Measurements from ENCODE around the gene NHSL2. TPM values are rescaled to one million over a fixed set of nuclear protein-coding genes. Genes with fewer than 3 reads are reported as not detected.

Gene NHSL2
- total RNA-seq, 1 experiment from 2014 or later, result 0.58 TPM

- no TSS peak for BruUV-seq (replicated peaks)
- H3K36me3 ChIP-seq (ENCODE audit: insufficient read depth, low read length, poor library complexity, severe bottlenecking), result no peaks in the 10 kb centered on the region
- no peaks in the 10 kb centered on the region for H3K4me1 ChIP-seq (ENCODE audit: insufficient read depth, low read length, poor library complexity, severe bottlenecking)
- no peak overlapping the region for H3K4me3 ChIP-seq (ENCODE audit: low read depth, low read length, poor library complexity, severe bottlenecking)
- ChIA-PET POLR2A (ENCODE audit: low non-redundant PET) (no interaction called here), CTCF (no interaction called here)
- H3K27ac ChIP-seq (ENCODE audit: low read depth, low read length, poor library complexity, severe bottlenecking), result no peak overlapping the region
- intact Hi-C loops (cut with micrococcal nuclease; ENCODE audit: unreplicated experiment), result no loop called here
- H3K27me3 ChIP-seq (replicated peaks; ENCODE audit: insufficient read depth, low read depth, low read length, poor library complexity), result no peaks in the 10 kb centered on the region
- TF ChIP-seq CTCF (conservative IDR thresholded peaks at IDR 0.05; ENCODE audit: low read depth, low read length) (no peak), EZH2 (IDR thresholded peaks at IDR 0.05; ENCODE audit: borderline replicate concordance, low read depth, low read length, poor library complexity, severe bottlenecking) (no peak)
- DNase-seq (ENCODE audit: low spot score), result no peak
- no peaks in the 10 kb centered on the region for H3K9me3 ChIP-seq (ENCODE audit: low read depth, low read length, poor library complexity, severe bottlenecking)
Measured at GRCh38 chrX:72038016-72038415, 127.4 kb downstream of the NHSL2 start.

GRCh38 chrX:72038868-72039267 is 128.2 kb downstream of the NHSL2 start:
- no peaks in the 10 kb centered on the region for H3K9me3 ChIP-seq (ENCODE audit: low read depth, low read length, poor library complexity, severe bottlenecking)
- H3K4me1 ChIP-seq (ENCODE audit: insufficient read depth, low read length, poor library complexity, severe bottlenecking), result no peaks in the 10 kb centered on the region
- TF ChIP-seq CTCF (conservative IDR thresholded peaks at IDR 0.05; ENCODE audit: low read depth, low read length) (no peak), EZH2 (IDR thresholded peaks at IDR 0.05; ENCODE audit: borderline replicate concordance, low read depth, low read length, poor library complexity, severe bottlenecking) (no peak)
- no peaks in the 10 kb centered on the region for H3K36me3 ChIP-seq (ENCODE audit: insufficient read depth, low read length, poor library complexity, severe bottlenecking)
- no peaks in the 10 kb centered on the region for H3K27me3 ChIP-seq (replicated peaks; ENCODE audit: insufficient read depth, low read depth, low read length, poor library complexity)
- no peak for DNase-seq (ENCODE audit: low spot score)
- CTCF ChIA-PET, result no interaction called here
- no peak overlapping the region for H3K27ac ChIP-seq (ENCODE audit: low read depth, low read length, poor library complexity, severe bottlenecking)
- H3K4me3 ChIP-seq (ENCODE audit: low read depth, low read length, poor library complexity, severe bottlenecking), result no peak overlapping the region
- intact Hi-C loops (cut with micrococcal nuclease; ENCODE audit: unreplicated experiment), result no loop called here
- POLR2A ChIA-PET (ENCODE audit: low non-redundant PET), result no interaction called here
- BruUV-seq (replicated peaks), result no TSS peak

- no peaks in the 10 kb centered on the region for H3K9me3 ChIP-seq (ENCODE audit: low read depth, low read length, poor library complexity, severe bottlenecking)
- TF ChIP-seq EZH2 (IDR thresholded peaks at IDR 0.05; ENCODE audit: borderline replicate concordance, low read depth, low read length, poor library complexity, severe bottlenecking) (no peak), CTCF (conservative IDR thresholded peaks at IDR 0.05; ENCODE audit: low read depth, low read length) (no peak)
- ChIA-PET CTCF (no interaction called here), POLR2A (ENCODE audit: low non-redundant PET) (no interaction called here)
- no peak overlapping the region for H3K27ac ChIP-seq (ENCODE audit: low read depth, low read length, poor library complexity, severe bottlenecking)
- no peak for DNase-seq (ENCODE audit: low spot score)
- intact Hi-C loops (cut with micrococcal nuclease; ENCODE audit: unreplicated experiment), result no loop called here
- no peak overlapping the region for H3K4me3 ChIP-seq (ENCODE audit: low read depth, low read length, poor library complexity, severe bottlenecking)
- H3K4me1 ChIP-seq (ENCODE audit: insufficient read depth, low read length, poor library complexity, severe bottlenecking), result peaks cover 2% of the 10 kb centered on the region
- BruUV-seq (replicated peaks), result no TSS peak
- H3K27me3 ChIP-seq (replicated peaks; ENCODE audit: insufficient read depth, low read depth, low read length, poor library complexity), result no peaks in the 10 kb centered on the region
- H3K36me3 ChIP-seq (ENCODE audit: insufficient read depth, low read length, poor library complexity, severe bottlenecking), result no peaks in the 10 kb centered on the region
Measured at GRCh38 chrX:72040506-72040905, 129.9 kb downstream of the NHSL2 start.

Measured in A673 (cell line).